ENCODE measurements around the gene TCF3.

TCF3 gene

GRCh38 chr19:1605236-1606137 lies 46.9 kb downstream of the TCF3 start, which contains the start of gene UQCR11:
UQCR11 (minus strand) TSS chr19:1605462; CDS start chr19:1605409, 53 bp downstream.
- TF ChIP-seq POLR2AphosphoS5 (IDR thresholded peaks at IDR 0.05; ENCODE audit: low read depth, low read length) (peak; percentile 52; the same call in 1 of the 2 replicates), PAX5 (IDR thresholded peaks at IDR 0.05; ENCODE audit: insufficient read depth, low read length, severe bottlenecking) (no peak), TAF1 (IDR thresholded peaks at IDR 0.05; ENCODE audit: low read depth, low read length) (0 out of 2 replicates have a peak, but pooled peaks have one; percentile 37), SPI1 (IDR thresholded peaks at IDR 0.05; ENCODE audit: low read depth, low read length) (no peak), POLR2A (IDR thresholded peaks at IDR 0.05; ENCODE audit: low read depth, low read length) (peak; percentile 69; the same call in 1 of the 2 replicates), POU2F2 (IDR thresholded peaks at IDR 0.05; ENCODE audit: low read depth, low read length) (no peak)
- peak; percentile 96 for DNase-seq (ENCODE audit: insufficient read length, low spot score)
- peak; percentile 97 for FAIRE-seq

- no peak for FAIRE-seq
Measured at GRCh38 chr19:1602091-1602707, 50.2 kb downstream of the TCF3 start.

GRCh38 chr19:1601613-1602064 lies 50.8 kb downstream of the TCF3 start:
- TF ChIP-seq POLR2A (IDR thresholded peaks at IDR 0.05; ENCODE audit: low read depth, low read length): no peak
- TF ChIP-seq POLR2AphosphoS5 (IDR thresholded peaks at IDR 0.05; ENCODE audit: low read depth, low read length): no peak
- TF ChIP-seq POU2F2 (IDR thresholded peaks at IDR 0.05; ENCODE audit: low read depth, low read length): no peak
- no peak for TF ChIP-seq PAX5 (IDR thresholded peaks at IDR 0.05; ENCODE audit: insufficient read depth, low read length, severe bottlenecking)
- TF ChIP-seq SPI1 (IDR thresholded peaks at IDR 0.05; ENCODE audit: low read depth, low read length): no peak
- TF ChIP-seq TAF1 (IDR thresholded peaks at IDR 0.05; ENCODE audit: low read depth, low read length): no peak
- DNase-seq (ENCODE audit: insufficient read length, low spot score) (no peak), FAIRE-seq (no peak)

More at GRCh38 chr19:1602091-1602707, 50.2 kb downstream of the TCF3 start:
- no peak for TF ChIP-seq POLR2AphosphoS5 (IDR thresholded peaks at IDR 0.05; ENCODE audit: low read depth, low read length)
- TF ChIP-seq PAX5 (IDR thresholded peaks at IDR 0.05; ENCODE audit: insufficient read depth, low read length, severe bottlenecking): no peak
- no peak for TF ChIP-seq TAF1 (IDR thresholded peaks at IDR 0.05; ENCODE audit: low read depth, low read length)
- TF ChIP-seq POU2F2 (IDR thresholded peaks at IDR 0.05; ENCODE audit: low read depth, low read length): no peak
- no peak for TF ChIP-seq POLR2A (IDR thresholded peaks at IDR 0.05; ENCODE audit: low read depth, low read length)
- no peak for TF ChIP-seq SPI1 (IDR thresholded peaks at IDR 0.05; ENCODE audit: low read depth, low read length)
- DNase-seq (ENCODE audit: insufficient read length, low spot score): no peak

GRCh38 chr19:1599460-1599846 lies 53.0 kb downstream of the TCF3 start:
- TF ChIP-seq TAF1 (IDR thresholded peaks at IDR 0.05; ENCODE audit: low read depth, low read length) (no peak), POLR2A (IDR thresholded peaks at IDR 0.05; ENCODE audit: low read depth, low read length) (no peak), PAX5 (IDR thresholded peaks at IDR 0.05; ENCODE audit: insufficient read depth, low read length, severe bottlenecking) (no peak), POLR2AphosphoS5 (IDR thresholded peaks at IDR 0.05; ENCODE audit: low read depth, low read length) (no peak), POU2F2 (IDR thresholded peaks at IDR 0.05; ENCODE audit: low read depth, low read length) (no peak), SPI1 (IDR thresholded peaks at IDR 0.05; ENCODE audit: low read depth, low read length) (no peak)
- FAIRE-seq: no peak
- no peak for DNase-seq (ENCODE audit: insufficient read length, low spot score)

DNA sequence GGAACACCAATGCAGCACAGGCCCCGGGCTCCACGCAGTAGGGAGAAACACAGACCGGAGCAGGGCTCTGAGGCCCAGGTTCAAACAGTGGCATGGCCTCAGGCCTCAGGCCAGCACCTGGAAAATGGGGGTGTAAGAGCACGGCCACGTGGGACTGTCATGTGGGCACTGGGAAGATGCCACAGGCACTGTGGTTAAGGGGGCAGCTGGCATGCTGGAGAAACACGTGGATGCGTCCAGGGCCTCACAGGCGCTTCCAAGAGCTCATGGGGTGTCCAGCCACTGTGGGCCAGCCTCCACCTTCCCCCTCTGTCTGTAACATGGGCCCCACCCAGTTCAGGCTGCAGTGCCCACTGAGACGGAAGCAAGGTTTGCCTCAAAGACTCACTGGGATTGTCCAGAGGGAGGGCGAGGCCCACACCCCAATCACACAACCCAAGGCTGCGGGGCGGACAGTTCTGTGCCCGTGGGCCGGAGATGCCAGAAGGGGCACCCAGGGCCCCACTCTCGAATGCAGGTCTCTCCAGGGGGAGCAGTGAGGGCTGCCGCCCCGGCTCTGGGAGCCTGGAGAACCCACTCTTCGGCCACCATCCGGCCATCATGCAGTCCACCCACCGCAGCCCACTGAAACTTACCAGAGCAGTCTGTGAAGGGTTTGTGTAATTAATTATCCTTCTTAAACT lies 53.5 kb downstream of the TCF3 start:
- no peak for TF ChIP-seq POLR2A (IDR thresholded peaks at IDR 0.05; ENCODE audit: low read depth, low read length)
- TF ChIP-seq POU2F2 (IDR thresholded peaks at IDR 0.05; ENCODE audit: low read depth, low read length): no peak
- no peak for TF ChIP-seq POLR2AphosphoS5 (IDR thresholded peaks at IDR 0.05; ENCODE audit: low read depth, low read length)
- TF ChIP-seq PAX5 (IDR thresholded peaks at IDR 0.05; ENCODE audit: insufficient read depth, low read length, severe bottlenecking): no peak
- TF ChIP-seq SPI1 (IDR thresholded peaks at IDR 0.05; ENCODE audit: low read depth, low read length): no peak
- TF ChIP-seq TAF1 (IDR thresholded peaks at IDR 0.05; ENCODE audit: low read depth, low read length): no peak
- FAIRE-seq: no peak
- no peak for DNase-seq (ENCODE audit: insufficient read length, low spot score)

DNA sequence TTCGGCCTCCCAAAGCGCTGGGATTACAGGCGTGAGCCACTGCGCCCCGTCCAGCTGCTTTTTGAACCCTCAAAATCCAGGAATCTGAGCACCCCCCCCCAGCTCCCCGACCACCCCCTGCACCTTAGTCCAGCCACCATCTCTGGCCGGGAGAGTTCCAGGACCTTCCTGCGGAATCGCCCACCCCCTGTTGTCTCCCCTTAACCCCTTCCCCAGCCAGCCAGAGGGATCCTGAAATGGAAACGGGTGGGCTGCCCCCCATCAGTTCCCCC lies 59.0 kb downstream of the TCF3 start:
- FAIRE-seq: no peak
- no peak for DNase-seq (ENCODE audit: insufficient read length, low spot score)
- TF ChIP-seq POLR2AphosphoS5 (IDR thresholded peaks at IDR 0.05; ENCODE audit: low read depth, low read length): no peak
- TF ChIP-seq POLR2A (IDR thresholded peaks at IDR 0.05; ENCODE audit: low read depth, low read length): no peak
- no peak for TF ChIP-seq POU2F2 (IDR thresholded peaks at IDR 0.05; ENCODE audit: low read depth, low read length)
- no peak for TF ChIP-seq TAF1 (IDR thresholded peaks at IDR 0.05; ENCODE audit: low read depth, low read length)
- no peak for TF ChIP-seq SPI1 (IDR thresholded peaks at IDR 0.05; ENCODE audit: low read depth, low read length)
- TF ChIP-seq PAX5 (IDR thresholded peaks at IDR 0.05; ENCODE audit: insufficient read depth, low read length, severe bottlenecking): no peak

DNA sequence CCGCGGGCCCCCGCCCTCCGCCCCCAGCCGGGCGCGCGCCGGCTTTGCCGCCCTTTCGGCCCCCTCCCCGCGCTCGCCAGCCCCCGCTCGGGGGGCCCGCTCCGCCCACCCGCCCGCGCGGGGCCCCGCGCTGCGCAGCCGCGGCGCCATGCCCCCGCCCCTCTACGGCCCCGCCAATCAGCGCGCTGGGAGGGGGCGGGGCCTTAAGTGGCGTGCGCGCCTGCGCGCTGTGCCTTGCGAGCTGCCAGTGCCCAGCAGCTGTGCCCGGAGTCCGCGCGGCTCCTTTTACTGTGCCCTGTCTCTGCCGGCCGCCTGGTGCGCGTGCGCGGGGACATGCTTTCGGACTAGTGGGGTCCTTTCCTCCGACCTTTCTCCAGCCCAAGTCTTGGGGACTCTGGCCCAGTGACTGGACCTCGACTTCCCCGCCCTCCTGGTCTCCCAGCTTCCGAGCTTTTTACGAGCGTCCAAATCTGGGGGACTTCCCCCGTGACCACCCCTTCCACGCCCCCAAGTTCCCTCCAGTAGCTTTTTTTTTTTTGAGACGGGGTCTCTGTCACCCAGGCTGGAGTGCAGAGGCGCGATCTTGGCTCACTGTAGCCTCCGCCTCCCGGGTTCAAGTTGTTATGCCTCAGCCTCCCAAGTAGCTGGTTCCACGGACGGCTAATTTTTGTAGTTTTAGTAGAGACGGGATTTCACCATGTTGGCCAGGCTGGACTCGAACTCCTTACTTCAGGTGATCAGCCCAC lies 59.5 kb downstream of the TCF3 start, which contains the start of gene MBD3:
Gene MBD3 (minus strand): TSS at position 111 of the 746 bp plus-strand sequence. CDS start 234 bp downstream, outside the sequence.
- no peak for TF ChIP-seq SPI1 (IDR thresholded peaks at IDR 0.05; ENCODE audit: low read depth, low read length)
- TF ChIP-seq POU2F2 (IDR thresholded peaks at IDR 0.05; ENCODE audit: low read depth, low read length): no peak
- TF ChIP-seq PAX5 (IDR thresholded peaks at IDR 0.05; ENCODE audit: insufficient read depth, low read length, severe bottlenecking): no peak
- TF ChIP-seq TAF1 (IDR thresholded peaks at IDR 0.05; ENCODE audit: low read depth, low read length): 0 out of 2 replicates have a peak, but pooled peaks have one; percentile 37
- no peak for TF ChIP-seq POLR2AphosphoS5 (IDR thresholded peaks at IDR 0.05; ENCODE audit: low read depth, low read length)
- TF ChIP-seq POLR2A (IDR thresholded peaks at IDR 0.05; ENCODE audit: low read depth, low read length): peak; percentile 17; the same call in 1 of the 2 replicates
- DNase-seq (ENCODE audit: insufficient read length, low spot score) (peak; percentile 94), FAIRE-seq (peak; percentile 96)
